Gastroesophageal sphincter (tissue), 3 donors: ENCODE measurements around the gene PTGFRN.

ENCODE experiments used
- EP300 ChIP-seq: sonication (generic); formaldehyde crosslinking; IDR thresholded peaks from one replicate; pipeline ENCODE4 v1.6.1; 2017; ENCODE audit warnings: antibody characterized with exemption, mild to moderate bottlenecking
- POLR2A ChIP-seq, 2 donors: fragments of 450-650 bp; IDR thresholded peaks; one replicate each; pipeline ENCODE4 v1.6.1; 2017; ENCODE audit warnings: antibody characterized with exemption in 2 of 2, mild to moderate bottlenecking in 2 of 2, moderate library complexity in 1 of 2
- POLR2AphosphoS5 ChIP-seq: sonication (generic); formaldehyde crosslinking; IDR thresholded peaks from one replicate; pipeline ENCODE4 v1.6.1; 2017; ENCODE audit warnings: antibody characterized with exemption
- TF ChIP-seq, protein P1 (sequence below), 4 experiments: fragments of 200-600 bp in 2 of 4; fragments of 450-650 bp in 2 of 4; sonication (generic) in 1 of 4; IDR thresholded peaks; one replicate each; pipeline ENCODE4 v1.5.1; 2017 to 2019; ENCODE audit warnings: antibody characterized with exemption in 4 of 4, mild to moderate bottlenecking in 2 of 4, moderate library complexity in 2 of 4

DNA sequence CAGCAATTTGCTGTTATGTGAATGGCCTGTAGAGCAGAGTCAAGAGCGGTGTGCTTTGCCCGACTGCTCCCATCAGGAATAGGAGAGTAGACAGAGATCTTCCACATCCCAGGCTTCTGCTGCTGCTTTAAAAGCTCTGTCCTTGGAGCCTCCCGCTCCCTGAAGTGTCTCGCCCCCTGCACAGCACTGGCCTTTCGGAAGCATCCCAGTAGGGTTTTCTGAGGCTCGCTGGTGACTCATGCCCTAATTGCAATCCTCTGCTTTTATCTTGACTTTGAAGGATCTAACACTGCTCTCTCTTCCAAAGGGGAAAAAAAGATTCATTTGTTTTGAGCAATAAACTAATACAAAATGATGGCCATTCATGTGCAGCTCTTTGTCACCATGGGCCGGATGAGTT lies 78.5 kb downstream of the PTGFRN start:
- no peak for TF ChIP-seq EP300
- TF ChIP-seq, protein P1, sequence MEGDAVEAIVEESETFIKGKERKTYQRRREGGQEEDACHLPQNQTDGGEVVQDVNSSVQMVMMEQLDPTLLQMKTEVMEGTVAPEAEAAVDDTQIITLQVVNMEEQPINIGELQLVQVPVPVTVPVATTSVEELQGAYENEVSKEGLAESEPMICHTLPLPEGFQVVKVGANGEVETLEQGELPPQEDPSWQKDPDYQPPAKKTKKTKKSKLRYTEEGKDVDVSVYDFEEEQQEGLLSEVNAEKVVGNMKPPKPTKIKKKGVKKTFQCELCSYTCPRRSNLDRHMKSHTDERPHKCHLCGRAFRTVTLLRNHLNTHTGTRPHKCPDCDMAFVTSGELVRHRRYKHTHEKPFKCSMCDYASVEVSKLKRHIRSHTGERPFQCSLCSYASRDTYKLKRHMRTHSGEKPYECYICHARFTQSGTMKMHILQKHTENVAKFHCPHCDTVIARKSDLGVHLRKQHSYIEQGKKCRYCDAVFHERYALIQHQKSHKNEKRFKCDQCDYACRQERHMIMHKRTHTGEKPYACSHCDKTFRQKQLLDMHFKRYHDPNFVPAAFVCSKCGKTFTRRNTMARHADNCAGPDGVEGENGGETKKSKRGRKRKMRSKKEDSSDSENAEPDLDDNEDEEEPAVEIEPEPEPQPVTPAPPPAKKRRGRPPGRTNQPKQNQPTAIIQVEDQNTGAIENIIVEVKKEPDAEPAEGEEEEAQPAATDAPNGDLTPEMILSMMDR (IDR thresholded peaks at IDR 0.05) = no peak
- TF ChIP-seq POLR2A (IDR thresholded peaks at IDR 0.05) = no peak
- TF ChIP-seq POLR2AphosphoS5 = peak; percentile 54
